GM15510 (cell line): Measurements from ENCODE around the gene PITPNB.

ENCODE experiments used
- POLR2A ChIP-seq: IDR thresholded peaks from 3 replicates; pipeline ENCODE4 v1.6.1; 2011; ENCODE audit warnings: borderline replicate concordance; ENCODE audit not compliant: insufficient read length; ENCODE audit errors: extremely low read depth

Gene PITPNB

GRCh38 chr22:27820896-27821866, 97.9 kb downstream of the PITPNB start:
- no peak for TF ChIP-seq POLR2A

GRCh38 chr22:27816552-27816951, 102.5 kb downstream of the PITPNB start:
- TF ChIP-seq POLR2A = no peak

GRCh38 chr22:27815826-27816530, 103.1 kb downstream of the PITPNB start:
- TF ChIP-seq POLR2A = no peak

GRCh38 chr22:27814993-27815392, 104.1 kb downstream of the PITPNB start:
- TF ChIP-seq POLR2A = no peak

GRCh38 chr22:27811778-27812177, 107.3 kb downstream of the PITPNB start:
- no peak for TF ChIP-seq POLR2A

- no peak for TF ChIP-seq POLR2A
Measured at GRCh38 chr22:27810609-27811151, 108.4 kb downstream of the PITPNB start.

- TF ChIP-seq POLR2A = no peak
Measured at GRCh38 chr22:27809700-27810608, 109.1 kb downstream of the PITPNB start.

- no peak for TF ChIP-seq POLR2A
Measured at GRCh38 chr22:27809226-27809603, 109.8 kb downstream of the PITPNB start.

GRCh38 chr22:27808451-27809225, 110.4 kb downstream of the PITPNB start:
- TF ChIP-seq POLR2A = no peak

GRCh38 chr22:27805841-27806240, 113.2 kb downstream of the PITPNB start:
- no peak for TF ChIP-seq POLR2A

GRCh38 chr22:27804470-27805297, 114.4 kb downstream of the PITPNB start:
- no peak for TF ChIP-seq POLR2A

GRCh38 chr22:27803841-27804415, 115.1 kb downstream of the PITPNB start:
- TF ChIP-seq POLR2A = no peak
